ENCODE measurements around the gene PNMA6A.
"Not testable (repeated sequence)": the region's sequence is repeated elsewhere in the genome, so short reads cannot be mapped to it uniquely, and the experiment has no call there.

- TF ChIP-seq, protein P1, sequence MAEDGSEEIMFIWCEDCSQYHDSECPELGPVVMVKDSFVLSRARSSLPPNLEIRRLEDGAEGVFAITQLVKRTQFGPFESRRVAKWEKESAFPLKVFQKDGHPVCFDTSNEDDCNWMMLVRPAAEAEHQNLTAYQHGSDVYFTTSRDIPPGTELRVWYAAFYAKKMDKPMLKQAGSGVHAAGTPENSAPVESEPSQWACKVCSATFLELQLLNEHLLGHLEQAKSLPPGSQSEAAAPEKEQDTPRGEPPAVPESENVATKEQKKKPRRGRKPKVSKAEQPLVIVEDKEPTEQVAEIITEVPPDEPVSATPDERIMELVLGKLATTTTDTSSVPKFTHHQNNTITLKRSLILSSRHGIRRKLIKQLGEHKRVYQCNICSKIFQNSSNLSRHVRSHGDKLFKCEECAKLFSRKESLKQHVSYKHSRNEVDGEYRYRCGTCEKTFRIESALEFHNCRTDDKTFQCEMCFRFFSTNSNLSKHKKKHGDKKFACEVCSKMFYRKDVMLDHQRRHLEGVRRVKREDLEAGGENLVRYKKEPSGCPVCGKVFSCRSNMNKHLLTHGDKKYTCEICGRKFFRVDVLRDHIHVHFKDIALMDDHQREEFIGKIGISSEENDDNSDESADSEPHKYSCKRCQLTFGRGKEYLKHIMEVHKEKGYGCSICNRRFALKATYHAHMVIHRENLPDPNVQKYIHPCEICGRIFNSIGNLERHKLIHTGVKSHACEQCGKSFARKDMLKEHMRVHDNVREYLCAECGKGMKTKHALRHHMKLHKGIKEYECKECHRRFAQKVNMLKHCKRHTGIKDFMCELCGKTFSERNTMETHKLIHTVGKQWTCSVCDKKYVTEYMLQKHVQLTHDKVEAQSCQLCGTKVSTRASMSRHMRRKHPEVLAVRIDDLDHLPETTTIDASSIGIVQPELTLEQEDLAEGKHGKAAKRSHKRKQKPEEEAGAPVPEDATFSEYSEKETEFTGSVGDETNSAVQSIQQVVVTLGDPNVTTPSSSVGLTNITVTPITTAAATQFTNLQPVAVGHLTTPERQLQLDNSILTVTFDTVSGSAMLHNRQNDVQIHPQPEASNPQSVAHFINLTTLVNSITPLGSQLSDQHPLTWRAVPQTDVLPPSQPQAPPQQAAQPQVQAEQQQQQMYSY (CRISPR knock-in tag; IDR thresholded peaks at IDR 0.05), result not testable (repeated sequence)
- not testable (repeated sequence) for TF ChIP-seq NR0B2 (CRISPR knock-in tag; IDR thresholded peaks at IDR 0.05); ESRRA (CRISPR knock-in tag; IDR thresholded peaks at IDR 0.05; ENCODE audit: low read depth); HOXA5 (CRISPR knock-in tag; IDR thresholded peaks at IDR 0.05); ZNF264 (CRISPR knock-in tag; IDR thresholded peaks at IDR 0.05); CENPT (CRISPR knock-in tag; IDR thresholded peaks at IDR 0.05; ENCODE audit: low read depth); CEBPB (IDR thresholded peaks at IDR 0.05; ENCODE audit: borderline replicate concordance, low read depth, low read length); FIP1L1 (IDR thresholded peaks at IDR 0.05; ENCODE audit: borderline replicate concordance, insufficient read depth, low read depth, low read length); POLR2A (IDR thresholded peaks at IDR 0.05; ENCODE audit: insufficient read depth in 1 of 2, low read depth in 2 of 2, low read length in 2 of 2)
- TF ChIP-seq, protein P2, sequence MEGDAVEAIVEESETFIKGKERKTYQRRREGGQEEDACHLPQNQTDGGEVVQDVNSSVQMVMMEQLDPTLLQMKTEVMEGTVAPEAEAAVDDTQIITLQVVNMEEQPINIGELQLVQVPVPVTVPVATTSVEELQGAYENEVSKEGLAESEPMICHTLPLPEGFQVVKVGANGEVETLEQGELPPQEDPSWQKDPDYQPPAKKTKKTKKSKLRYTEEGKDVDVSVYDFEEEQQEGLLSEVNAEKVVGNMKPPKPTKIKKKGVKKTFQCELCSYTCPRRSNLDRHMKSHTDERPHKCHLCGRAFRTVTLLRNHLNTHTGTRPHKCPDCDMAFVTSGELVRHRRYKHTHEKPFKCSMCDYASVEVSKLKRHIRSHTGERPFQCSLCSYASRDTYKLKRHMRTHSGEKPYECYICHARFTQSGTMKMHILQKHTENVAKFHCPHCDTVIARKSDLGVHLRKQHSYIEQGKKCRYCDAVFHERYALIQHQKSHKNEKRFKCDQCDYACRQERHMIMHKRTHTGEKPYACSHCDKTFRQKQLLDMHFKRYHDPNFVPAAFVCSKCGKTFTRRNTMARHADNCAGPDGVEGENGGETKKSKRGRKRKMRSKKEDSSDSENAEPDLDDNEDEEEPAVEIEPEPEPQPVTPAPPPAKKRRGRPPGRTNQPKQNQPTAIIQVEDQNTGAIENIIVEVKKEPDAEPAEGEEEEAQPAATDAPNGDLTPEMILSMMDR (CRISPR knock-in tag; IDR thresholded peaks at IDR 0.05), result not testable (repeated sequence)
Observed at GRCh38 chrX:153073331-153073730, 1.1 kb downstream of the PNMA6A start.
